GM19438 (cell line): ENCODE results near the gene MARCO.

Experiments
- ATAC-seq: cut with Tn5 transposase; IDR thresholded peaks from one replicate; pipeline ENCODE4 v1.9.1; 2021; ENCODE audit warnings: low read depth; ENCODE audit not compliant: unreplicated experiment

MARCO gene

GRCh38 chr2:118942031-118942430 is at the start of gene MARCO:
Gene MARCO, plus strand, starts transcription at chr2:118942194. Its CDS starts 107 bp downstream, at chr2:118942301.
- no peak for ATAC-seq

- ATAC-seq, result no peak
These were observed 48.9 kb upstream of the MARCO start for GRCh38 chr2:118893100-118893499.

GRCh38 chr2:118902266-118903028 is 39.5 kb upstream of the MARCO start:
- no peak for ATAC-seq

GRCh38 chr2:118903029-118903351 is 39.0 kb upstream of the MARCO start:
- no peak for ATAC-seq

- ATAC-seq, result no peak
These were observed 38.2 kb upstream of the MARCO start for GRCh38 chr2:118903551-118904479.

- no peak for ATAC-seq
These were observed 36.8 kb upstream of the MARCO start for GRCh38 chr2:118905206-118905605.

GRCh38 chr2:118906186-118906585 is 35.8 kb upstream of the MARCO start:
- ATAC-seq, result no peak

GRCh38 chr2:118907759-118908158 is 34.2 kb upstream of the MARCO start:
- ATAC-seq, result no peak

GRCh38 chr2:118909191-118909590 is 32.8 kb upstream of the MARCO start:
- no peak for ATAC-seq

- ATAC-seq, result no peak
These were observed 30.7 kb upstream of the MARCO start for GRCh38 chr2:118911166-118911856.

- ATAC-seq, result no peak
These were observed 30.1 kb upstream of the MARCO start for GRCh38 chr2:118911936-118912335.

GRCh38 chr2:118913131-118913802 is 28.7 kb upstream of the MARCO start:
- ATAC-seq, result no peak

GRCh38 chr2:118913803-118914645 is 28.0 kb upstream of the MARCO start:
- no peak for ATAC-seq

GRCh38 chr2:118914721-118915453 is 27.1 kb upstream of the MARCO start:
- no peak for ATAC-seq

- ATAC-seq, result no peak
These were observed 24.0 kb upstream of the MARCO start for GRCh38 chr2:118918017-118918416.

GRCh38 chr2:118921646-118922045 is 20.3 kb upstream of the MARCO start:
- ATAC-seq, result no peak

- no peak for ATAC-seq
These were observed 19.7 kb upstream of the MARCO start for GRCh38 chr2:118922254-118922653.

- ATAC-seq, result no peak
These were observed 18.6 kb upstream of the MARCO start for GRCh38 chr2:118923371-118923770.

- ATAC-seq, result no peak
These were observed 16.5 kb upstream of the MARCO start for GRCh38 chr2:118925476-118925875.
